Ecto neural progenitor cell (in vitro differentiated cells): ENCODE data around the gene RAPGEF4.

Experiments
- DNase-seq: peaks from one replicate; pipeline ENCODE4 v3.0.0-alpha.2; 2018; ENCODE audit warnings: low spot score

The RAPGEF4 gene

GRCh38 chr2:172735582-172736423 is at the start of gene RAPGEF4:
Gene RAPGEF4 (plus strand): TSS chr2:172735845. CDS start chr2:172735984, 139 bp downstream.
- DNase-seq, result peak; percentile 65

- no peak for DNase-seq
Measured at GRCh38 chr2:172693037-172693436, 42.6 kb upstream of the RAPGEF4 start.

- no peak for DNase-seq
Measured at GRCh38 chr2:172693529-172694455, 41.9 kb upstream of the RAPGEF4 start.

- DNase-seq, result no peak
Measured at GRCh38 chr2:172697296-172697695, 38.3 kb upstream of the RAPGEF4 start.

- no peak for DNase-seq
Measured at GRCh38 chr2:172698041-172698863, 37.4 kb upstream of the RAPGEF4 start.

- DNase-seq, result no peak
Measured at GRCh38 chr2:172701250-172701649, 34.4 kb upstream of the RAPGEF4 start.

- DNase-seq, result no peak
Measured at GRCh38 chr2:172702451-172702850, 33.2 kb upstream of the RAPGEF4 start.

GRCh38 chr2:172704072-172704936 is 31.3 kb upstream of the RAPGEF4 start:
- DNase-seq, result no peak

GRCh38 chr2:172705352-172705751 is 30.3 kb upstream of the RAPGEF4 start:
- DNase-seq, result no peak

- DNase-seq, result no peak
Measured at GRCh38 chr2:172708247-172708646, 27.4 kb upstream of the RAPGEF4 start.

- no peak for DNase-seq
Measured at GRCh38 chr2:172709566-172710291, 25.9 kb upstream of the RAPGEF4 start.

GRCh38 chr2:172710584-172711047 is 25.0 kb upstream of the RAPGEF4 start:
- DNase-seq, result no peak

GRCh38 chr2:172711110-172711509 is 24.5 kb upstream of the RAPGEF4 start:
- DNase-seq, result no peak

GRCh38 chr2:172712251-172712650 is 23.4 kb upstream of the RAPGEF4 start:
- no peak for DNase-seq

GRCh38 chr2:172713365-172713875 is 22.2 kb upstream of the RAPGEF4 start:
- no peak for DNase-seq

GRCh38 chr2:172722481-172722880 is 13.2 kb upstream of the RAPGEF4 start:
- no peak for DNase-seq

GRCh38 chr2:172723286-172723685 is 12.4 kb upstream of the RAPGEF4 start:
- DNase-seq, result no peak

- no peak for DNase-seq
Measured at GRCh38 chr2:172724724-172725123, 10.9 kb upstream of the RAPGEF4 start.

GRCh38 chr2:172725284-172725683 is 10.4 kb upstream of the RAPGEF4 start:
- DNase-seq, result no peak

- no peak for DNase-seq
Measured at GRCh38 chr2:172725746-172726145, 9.9 kb upstream of the RAPGEF4 start.
